Fibroblast of upper back skin (primary cell): ENCODE measurements around the gene VIM.

Experiments used
- DNase-seq: peaks from one replicate; pipeline ENCODE4 v3.0.0-alpha.2; 2013

The VIM gene

GRCh38 chr10:17210361-17210760 lies 17.7 kb upstream of the VIM start:
- DNase-seq: peak; percentile 68

GRCh38 chr10:17212802-17213221 lies 15.2 kb upstream of the VIM start:
- no peak for DNase-seq

- peak; percentile 67 for DNase-seq
Measured at GRCh38 chr10:17213646-17214349, 14.2 kb upstream of the VIM start.

- peak; percentile 93 for DNase-seq
Measured at GRCh38 chr10:17214526-17214925, 13.5 kb upstream of the VIM start.

- peak; percentile 100 for DNase-seq
Measured at GRCh38 chr10:17214971-17215781, 12.9 kb upstream of the VIM start.

GRCh38 chr10:17215782-17216122 lies 12.3 kb upstream of the VIM start:
- no peak for DNase-seq

- DNase-seq: peak; percentile 97
Measured at GRCh38 chr10:17216217-17216900, 11.7 kb upstream of the VIM start.

GRCh38 chr10:17216901-17217395 lies 11.1 kb upstream of the VIM start:
- DNase-seq: no peak

GRCh38 chr10:17217631-17218232 lies 10.3 kb upstream of the VIM start:
- DNase-seq: peak; percentile 96

GRCh38 chr10:17219024-17219423 lies 9.0 kb upstream of the VIM start:
- DNase-seq: peak; percentile 86

GRCh38 chr10:17220652-17221100 lies 7.4 kb upstream of the VIM start:
- peak; percentile 41 for DNase-seq

GRCh38 chr10:17222329-17222728 lies 5.7 kb upstream of the VIM start:
- no peak for DNase-seq

- DNase-seq: no peak
Measured at GRCh38 chr10:17225808-17226207, 2.2 kb upstream of the VIM start.

GRCh38 chr10:17226891-17227303 lies 1.1 kb upstream of the VIM start:
- no peak for DNase-seq

- peak; percentile 59 for DNase-seq
Measured at GRCh38 chr10:17227367-17228090, 512 bp upstream of the VIM start.

- peak; percentile 96 for DNase-seq
Measured at GRCh38 chr10:17229016-17229716, 1.1 kb downstream of the VIM start.

GRCh38 chr10:17229717-17229966 lies 1.6 kb downstream of the VIM start:
- no peak for DNase-seq

- peak; percentile 70 for DNase-seq
Measured at GRCh38 chr10:17229967-17230682, 2.1 kb downstream of the VIM start.

- no peak for DNase-seq
Measured at GRCh38 chr10:17231788-17232187, 3.7 kb downstream of the VIM start.

GRCh38 chr10:17232276-17232960 lies 4.4 kb downstream of the VIM start:
- peak; percentile 36 for DNase-seq
